ENCODE measurements around the gene CNN2.

Gene CNN2

GRCh38 chr19:1041272-1041834, 14.9 kb downstream of the CNN2 start:
- no peak overlapping the region; the same call in 1 of the 2 replicates for H3K27ac ChIP-seq
- no peak for TF ChIP-seq CTCF (conservative IDR thresholded peaks at IDR 0.05)
- TF ChIP-seq ZFX (IDR thresholded peaks at IDR 0.05): no peak

DNA sequence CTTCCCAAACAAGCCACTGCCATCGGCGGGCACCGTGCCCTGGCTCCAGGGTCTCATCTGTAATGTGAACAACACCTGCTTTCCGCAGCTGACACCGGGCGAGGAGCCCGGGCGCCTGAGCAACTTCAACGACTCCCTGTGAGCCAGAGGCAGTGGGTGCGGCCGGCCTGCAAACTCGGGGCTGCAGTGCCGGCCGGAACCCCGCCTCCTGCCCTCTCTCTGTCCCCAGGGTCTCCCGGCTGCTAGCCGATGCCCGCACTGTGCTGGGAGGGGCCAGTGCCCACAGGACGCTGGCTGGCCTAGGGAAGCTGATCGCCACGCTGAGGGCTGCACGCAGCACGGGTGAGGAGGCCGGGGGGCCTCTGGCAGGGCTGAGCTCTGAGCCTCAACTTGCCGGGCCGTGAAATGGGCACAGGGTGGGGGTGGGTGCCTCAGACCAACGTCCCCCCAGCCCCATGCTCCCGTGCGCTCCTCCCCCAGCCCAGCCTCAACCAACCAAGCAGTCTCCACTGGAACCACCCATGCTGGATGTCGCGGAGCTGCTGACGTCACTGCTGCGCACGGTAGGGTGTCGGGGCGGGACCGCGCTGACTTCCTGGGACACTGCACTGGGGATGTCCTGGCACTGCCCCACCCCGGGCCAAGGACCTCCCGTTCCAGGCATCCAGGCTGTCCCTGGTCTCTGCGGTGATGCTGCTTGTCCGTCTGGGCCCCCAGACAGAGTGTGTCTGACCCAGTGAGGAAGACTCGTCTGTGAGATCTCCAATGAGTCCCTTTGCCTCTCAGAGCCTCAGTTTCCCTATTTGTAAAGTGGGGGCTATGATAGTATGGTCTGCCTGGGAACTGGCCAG, 15.7 kb downstream of the CNN2 start:
- TF ChIP-seq ZFX (IDR thresholded peaks at IDR 0.05): no peak
- no peak for TF ChIP-seq CTCF (conservative IDR thresholded peaks at IDR 0.05)
- no peak overlapping the region for H3K27ac ChIP-seq

DNA sequence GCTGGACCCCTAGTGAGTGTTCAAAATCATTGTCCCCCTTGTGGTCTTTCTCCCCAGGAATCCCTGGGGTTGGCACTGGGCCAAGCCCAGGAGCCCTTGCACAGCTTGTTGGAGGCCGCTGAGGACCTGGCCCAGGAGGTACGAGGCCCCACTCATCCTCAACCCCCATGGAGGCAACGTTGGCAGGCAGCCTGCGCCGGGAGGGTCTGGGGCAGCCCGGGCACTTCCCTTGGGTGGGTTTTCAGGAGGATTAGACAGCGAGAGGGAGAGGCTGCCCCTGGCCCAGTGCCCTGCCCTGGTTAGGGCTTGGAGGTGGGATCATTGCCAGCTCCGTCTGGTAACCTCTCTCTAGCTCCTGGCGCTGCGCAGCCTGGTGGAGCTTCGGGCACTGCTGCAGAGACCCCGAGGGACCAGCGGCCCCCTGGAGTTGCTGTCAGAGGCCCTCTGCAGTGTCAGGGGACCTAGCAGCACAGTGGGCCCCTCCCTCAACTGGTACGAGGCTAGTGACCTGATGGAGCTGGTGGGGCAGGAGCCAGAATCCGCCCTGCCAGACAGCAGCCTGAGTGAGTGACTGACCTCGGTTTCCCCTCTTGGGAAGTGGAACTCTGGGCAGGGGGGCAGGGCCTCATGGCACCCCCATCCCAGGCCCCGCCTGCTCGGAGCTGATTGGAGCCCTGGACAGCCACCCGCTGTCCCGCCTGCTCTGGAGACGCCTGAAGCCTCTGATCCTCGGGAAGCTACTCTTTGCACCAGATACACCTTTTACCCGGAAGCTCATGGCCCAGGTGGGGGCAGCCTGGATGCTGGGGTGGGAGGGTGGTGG, 16.5 kb downstream of the CNN2 start:
- no peak for TF ChIP-seq CTCF (conservative IDR thresholded peaks at IDR 0.05)
- no peak overlapping the region for H3K27ac ChIP-seq

DNA sequence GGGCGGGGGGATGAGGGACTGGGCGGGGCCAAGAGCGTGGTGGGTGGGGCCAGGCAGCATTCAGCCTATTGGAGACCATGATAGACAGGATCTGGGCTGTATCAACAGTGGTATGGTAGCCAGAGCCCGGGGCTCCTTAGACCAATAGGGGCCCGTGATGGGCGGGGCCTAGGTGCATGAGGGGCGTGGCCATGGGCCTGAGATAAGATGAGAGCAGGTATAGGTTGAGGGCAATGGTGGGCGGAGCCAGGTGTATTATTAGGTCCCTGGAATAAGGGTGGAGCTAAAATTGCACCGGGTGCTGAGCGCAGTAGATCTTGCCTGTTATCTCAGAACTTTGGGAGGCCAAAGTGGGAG, 18.8 kb downstream of the CNN2 start:
- no peak overlapping the region for H3K27ac ChIP-seq
- no peak for TF ChIP-seq ZFX (IDR thresholded peaks at IDR 0.05)
- no peak for TF ChIP-seq CTCF (conservative IDR thresholded peaks at IDR 0.05)

GRCh38 chr19:1046117-1046626, 19.8 kb downstream of the CNN2 start:
- no peak for TF ChIP-seq CTCF (conservative IDR thresholded peaks at IDR 0.05)
- no peak for TF ChIP-seq ZFX (IDR thresholded peaks at IDR 0.05)
- H3K27ac ChIP-seq: no peak overlapping the region

- TF ChIP-seq ZFX (IDR thresholded peaks at IDR 0.05) (no peak), CTCF (conservative IDR thresholded peaks at IDR 0.05) (no peak)
- no peak overlapping the region for H3K27ac ChIP-seq
These were observed 20.7 kb downstream of the CNN2 start for GRCh38 chr19:1046836-1047695.
